HCT116 (cell line): ENCODE measurements around the gene TUBB1. TPM values are rescaled to one million over a fixed set of nuclear protein-coding genes. Genes with fewer than 3 reads are reported as not detected.

Source experiments
- ATAC-seq: fragments of 200-7000 bp; cut with Tn5 transposase; 2 replicates; pipeline ENCODE4 v1.9.1; 2020; ENCODE audit warnings: mild to moderate bottlenecking, moderate library complexity
- BruUV-seq: library from RNA; stranded (reverse); fragments of 400-500 nt; replicated peaks from 2 replicates; lab custom pipeline; 2021; lab: Mats Ljungman, UMichigan
- CTCF ChIA-PET: fragments of 300-600 bp; sonication (Branson Sonifier 250); formaldehyde crosslinking; loops from one replicate; lab custom pipeline; 2021; ENCODE audit warnings: antibody characterized with exemption; lab: Charles Lee
- POLR2A ChIA-PET: fragments of 300-600, 350-600 bp; sonication (Branson Sonifier 250); formaldehyde crosslinking; loops from one replicate; lab custom pipeline; 2021; ENCODE audit warnings: antibody characterized with exemption; lab: Charles Lee
- RAD21 ChIA-PET, 2 experiments: fragments of 300-600 bp; sonication (Branson Sonifier 250); formaldehyde crosslinking; loops; one replicate each; lab custom pipeline; 2023; ENCODE audit warnings: low total read pairs in 2 of 2; ENCODE audit not compliant: uncharacterized antibody in 2 of 2, unreplicated experiment in 2 of 2, low non-redundant PET in 1 of 2; lab: Charles Lee
- DNase-seq: peaks from one replicate; pipeline ENCODE4 v3.0.0-alpha.2; 2010; ENCODE audit warnings: low read depth, low spot score
- H2AFZ ChIP-seq: fragments of 200-600 bp; shearing (Covaris generic), sonication (generic); 2 replicates; pipeline ENCODE4 v1.6.1; 2017; ENCODE audit warnings: low read depth, mixed run types, mixed read lengths, antibody characterized with exemption, low read length; ENCODE audit not compliant: poor library complexity, severe bottlenecking
- H3K27ac ChIP-seq: 2 replicates; pipeline ENCODE4 v1.5.1; 2012; ENCODE audit warnings: low read depth, low read length
- H3K27me3 ChIP-seq: fragments of 200-600 bp; sonication (generic); 2 replicates; pipeline ENCODE4 v1.6.1; 2016; ENCODE audit warnings: mixed run types, low read length, mixed read lengths; ENCODE audit not compliant: insufficient read depth
- H3K36me3 ChIP-seq, 2 experiments: fragments of 200-500 bp in 1 of 2; fragments of 200-600 bp in 1 of 2; sonication (Bioruptor generic) in 1 of 2; sonication (generic) in 1 of 2; 2 replicates each; pipeline versions ENCODE4 v1.5.1 to v1.6.1; 2014 to 2016; ENCODE audit warnings: low read length in 2 of 2, inconsistent platforms in 1 of 2, mixed read lengths in 1 of 2, mixed run types in 1 of 2; ENCODE audit not compliant: insufficient read depth in 2 of 2, control insufficient read depth in 1 of 2
- H3K4me1 ChIP-seq, 2 experiments: fragments of 200-600 bp in 1 of 2; sonication (generic) in 1 of 2; 2 replicates each; pipeline versions ENCODE4 v1.5.1 to v1.6.1; 2012 to 2017; ENCODE audit warnings: low read length in 2 of 2, inconsistent platforms in 1 of 2, mild to moderate bottlenecking in 1 of 2, mixed read lengths in 1 of 2, mixed run types in 1 of 2, moderate library complexity in 1 of 2; ENCODE audit not compliant: insufficient read depth in 2 of 2, control insufficient read depth in 1 of 2
- H3K4me2 ChIP-seq: fragments of 200-600 bp; sonication (generic); 2 replicates; pipeline ENCODE4 v1.6.1; 2017; ENCODE audit warnings: mixed run types, low read length, mixed read lengths
- H3K4me3 ChIP-seq, 2 experiments: fragments of 200-600 bp in 1 of 2; sonication (generic) in 1 of 2; replicated peaks in 1 of 2; 2 replicates each; pipeline ENCODE4 v1.5.1; 2011 to 2016; ENCODE audit warnings: low read length in 2 of 2, control low read depth in 1 of 2, low read depth in 1 of 2, mild to moderate bottlenecking in 1 of 2, mixed read lengths in 1 of 2, mixed run types in 1 of 2
- H3K79me2 ChIP-seq: fragments of 200-600 bp; sonication (generic); 2 replicates; pipeline ENCODE4 v1.6.1; 2017; ENCODE audit warnings: mild to moderate bottlenecking, mixed run types, low read length, moderate library complexity, mixed read lengths; ENCODE audit not compliant: insufficient read depth
- H3K9ac ChIP-seq: fragments of 200-600 bp; sonication (generic); 2 replicates; pipeline ENCODE4 v1.6.1; 2016; ENCODE audit warnings: low read length, mixed read lengths
- H3K9me2 ChIP-seq: fragments of 200-600 bp; sonication (generic), shearing (Covaris generic); 2 replicates; pipeline ENCODE4 v1.6.1; 2017; ENCODE audit warnings: mixed run types, mild to moderate bottlenecking, moderate library complexity; ENCODE audit not compliant: insufficient read depth
- H3K9me3 ChIP-seq, 2 experiments: fragments of 200-500 bp in 1 of 2; fragments of 200-600 bp in 1 of 2; sonication (Bioruptor generic) in 1 of 2; sonication (generic) in 1 of 2; 2 replicates each; pipeline ENCODE4 v1.6.1; 2014 to 2017; ENCODE audit warnings: low read length in 2 of 2, mixed read lengths in 2 of 2, inconsistent platforms in 1 of 2, low read depth in 1 of 2, mild to moderate bottlenecking in 1 of 2, mixed run types in 1 of 2, moderate library complexity in 1 of 2; ENCODE audit not compliant: control insufficient read depth in 1 of 2, insufficient read depth in 1 of 2
- H4K20me1 ChIP-seq: fragments of 200-600 bp; sonication (generic), shearing (Covaris generic); 2 replicates; pipeline ENCODE4 v1.6.1; 2017; ENCODE audit warnings: mixed run types, mild to moderate bottlenecking, moderate library complexity; ENCODE audit not compliant: insufficient read depth
- ATF3 ChIP-seq: IDR thresholded peaks from 2 replicates; pipeline ENCODE4 v1.6.1; 2012
- CBX3 ChIP-seq: IDR thresholded peaks from 2 replicates; pipeline ENCODE4 v1.6.1; 2012; ENCODE audit warnings: low read depth
- CEBPB ChIP-seq: IDR thresholded peaks from 2 replicates; pipeline ENCODE4 v1.6.1; 2012; ENCODE audit warnings: low read depth
- CTCF ChIP-seq, 3 experiments: fragments of 200-600 bp in 1 of 3; sonication (generic) in 1 of 3; IDR thresholded peaks in 2 of 3; conservative IDR thresholded peaks in 1 of 3; 2 replicates each; pipeline ENCODE4 v1.5.1; 2012 to 2017; ENCODE audit warnings: low read depth in 2 of 3, low read length in 2 of 3, antibody characterized with exemption in 1 of 3, borderline replicate concordance in 1 of 3, control low read depth in 1 of 3, mild to moderate bottlenecking in 1 of 3, mixed read lengths in 1 of 3, mixed run types in 1 of 3, moderate library complexity in 1 of 3; ENCODE audit not compliant: insufficient read depth in 1 of 3
- EGR1 ChIP-seq: IDR thresholded peaks from 2 replicates; pipeline ENCODE4 v1.6.1; 2012; ENCODE audit warnings: low read depth
- EZH2 ChIP-seq: fragments of 200-600 bp; sonication (generic); IDR thresholded peaks from 2 replicates; pipeline ENCODE4 v1.6.1; 2017; ENCODE audit warnings: antibody characterized with exemption, mixed run types
- EZH2phosphoT487 ChIP-seq: fragments of 200-600 bp; IDR thresholded peaks from 2 replicates; pipeline ENCODE4 v1.6.1; 2018; ENCODE audit warnings: antibody characterized with exemption, borderline replicate concordance
- FOSL1 ChIP-seq: IDR thresholded peaks from 2 replicates; pipeline ENCODE4 v1.6.1; 2012; ENCODE audit warnings: low read depth
- JUND ChIP-seq: IDR thresholded peaks from 2 replicates; pipeline ENCODE4 v1.6.1; 2012
- MAX ChIP-seq: IDR thresholded peaks from 2 replicates; pipeline ENCODE4 v1.6.1; 2012
- POLR2AphosphoS5 ChIP-seq: IDR thresholded peaks from 2 replicates; pipeline ENCODE4 v1.6.1; 2011; ENCODE audit warnings: mild to moderate bottlenecking, low read depth, low read length, moderate library complexity
- RAD21 ChIP-seq: IDR thresholded peaks from 2 replicates; pipeline ENCODE4 v1.6.1; 2012; ENCODE audit warnings: low read depth, mild to moderate bottlenecking
- REST ChIP-seq: IDR thresholded peaks from 2 replicates; pipeline ENCODE4 v1.6.1; 2012; ENCODE audit warnings: low read depth
- SP1 ChIP-seq: IDR thresholded peaks from 2 replicates; pipeline ENCODE4 v1.6.1; 2012; ENCODE audit warnings: low read depth
- SRF ChIP-seq: IDR thresholded peaks from 2 replicates; pipeline ENCODE4 v1.6.1; 2012; ENCODE audit warnings: low read depth
- TCF7L2 ChIP-seq: IDR thresholded peaks from 2 replicates; pipeline ENCODE4 v1.7.0; 2011; ENCODE audit warnings: borderline replicate concordance, inconsistent platforms; ENCODE audit not compliant: insufficient read depth, insufficient read length; ENCODE audit errors: extremely low read depth
- YY1 ChIP-seq: IDR thresholded peaks from 2 replicates; pipeline ENCODE4 v1.6.1; 2011; ENCODE audit warnings: low read length, low read depth, moderate library complexity, mild to moderate bottlenecking; ENCODE audit not compliant: insufficient replicate concordance; ENCODE audit errors: extremely low read depth
- ZBTB33 ChIP-seq: IDR thresholded peaks from 2 replicates; pipeline ENCODE4 v1.6.1; 2011; ENCODE audit warnings: mild to moderate bottlenecking, low read length, moderate library complexity; ENCODE audit not compliant: insufficient replicate concordance; ENCODE audit errors: extremely low read depth
- ZNF274 ChIP-seq: fragments of 200-500 bp; sonication (Bioruptor generic); IDR thresholded peaks from 2 replicates; pipeline ENCODE4 v1.6.1; 2014; ENCODE audit warnings: mild to moderate bottlenecking, low read depth, low read length, inconsistent platforms
- intact Hi-C: fragments of 100-400 bp; cut with micrococcal nuclease; formaldehyde crosslinking; loops from 2 replicates; pipeline ENCODE4 v1.10.0; 2022
- total RNA-seq: library from RNA; stranded (reverse); gene quantifications from one replicate; pipeline ENCODE4 v1.2.1, GENCODE V29; 2021; ENCODE audit not compliant: unreplicated experiment

The TUBB1 gene
- total RNA-seq, 1 experiment from 2014 or later = not detected

GRCh38 chr20:59025511-59025910 lies 6.3 kb downstream of the TUBB1 start:
- no peak overlapping the region for H3K4me2 ChIP-seq
- intact Hi-C loops = no loop called here
- ChIA-PET POLR2A (no interaction called here), RAD21 (no interaction called here), CTCF (no interaction called here)
- H3K9me2 ChIP-seq = no peaks in the 10 kb centered on the region
- H4K20me1 ChIP-seq = peaks cover 30% of the 10 kb centered on the region; the same call in 1 of the 2 replicates
- no peak overlapping the region for H3K27ac ChIP-seq
- no peaks in the 10 kb centered on the region for H3K9me3 ChIP-seq
- no peak overlapping the region for H2AFZ ChIP-seq
- peaks cover 35 to 67% of the 10 kb centered on the region in 2 experiments for H3K36me3 ChIP-seq
- ATAC-seq = no peak
- DNase-seq = no peak
- no peaks in the 10 kb centered on the region for H3K27me3 ChIP-seq
- BruUV-seq = no TSS peak
- no peak overlapping the region for H3K9ac ChIP-seq
- H3K79me2 ChIP-seq = peaks cover 59% of the 10 kb centered on the region
- TF ChIP-seq ZBTB33 (no peak), SRF (no peak), EGR1 (no peak), REST (no peak), CEBPB (no peak), EZH2 (no peak), TCF7L2 (no peak), MAX (no peak), JUND (no peak), ZNF274 (no peak), POLR2AphosphoS5 (no peak), RAD21 (no peak), EZH2phosphoT487 (no peak), YY1 (no peak), ATF3 (no peak), FOSL1 (no peak), CBX3 (no peak), CTCF (IDR thresholded peaks at IDR 0.05 in 2 of 3, conservative IDR thresholded peaks at IDR 0.05 in 1 of 3; ENCODE audit: borderline replicate concordance in 1 of 3, insufficient read depth in 1 of 3, low read depth in 2 of 3, low read length in 2 of 3) (no peak), SP1 (no peak)
- no peaks in the 10 kb centered on the region; a peak in 1 of 4 replicates for H3K4me1 ChIP-seq
- H3K4me3 ChIP-seq = no peak overlapping the region
